Limb (tissue), 2 donors: ENCODE results near the gene KCNJ12.

ENCODE experiments used
- DNase-seq, 2 donors: peaks; one replicate each; pipeline ENCODE4 v3.0.0-alpha.2; 2016; ENCODE audit errors: extremely low spot score in 2 of 2

Gene KCNJ12

DNA sequence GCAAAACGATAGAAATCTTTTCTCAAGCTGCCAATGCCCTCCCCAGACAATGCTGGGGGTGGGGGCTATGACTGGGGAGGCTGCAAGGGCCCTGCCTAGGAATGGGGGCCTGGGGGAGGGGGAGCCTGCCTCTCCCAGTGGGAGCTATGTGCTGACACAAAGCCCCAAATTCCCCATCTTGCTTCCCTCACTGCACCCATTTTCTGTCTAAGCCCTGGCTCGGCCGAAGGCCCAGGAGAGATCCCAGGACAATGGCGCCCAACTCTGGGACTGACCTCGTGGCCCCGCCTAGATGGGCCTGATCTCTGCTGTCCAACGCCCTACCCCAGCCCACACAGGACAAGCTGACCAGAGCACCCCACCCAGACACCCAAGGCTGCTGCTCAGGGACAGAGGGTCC lies 11.1 kb upstream of the KCNJ12 start:
- DNase-seq, result no peak

DNA sequence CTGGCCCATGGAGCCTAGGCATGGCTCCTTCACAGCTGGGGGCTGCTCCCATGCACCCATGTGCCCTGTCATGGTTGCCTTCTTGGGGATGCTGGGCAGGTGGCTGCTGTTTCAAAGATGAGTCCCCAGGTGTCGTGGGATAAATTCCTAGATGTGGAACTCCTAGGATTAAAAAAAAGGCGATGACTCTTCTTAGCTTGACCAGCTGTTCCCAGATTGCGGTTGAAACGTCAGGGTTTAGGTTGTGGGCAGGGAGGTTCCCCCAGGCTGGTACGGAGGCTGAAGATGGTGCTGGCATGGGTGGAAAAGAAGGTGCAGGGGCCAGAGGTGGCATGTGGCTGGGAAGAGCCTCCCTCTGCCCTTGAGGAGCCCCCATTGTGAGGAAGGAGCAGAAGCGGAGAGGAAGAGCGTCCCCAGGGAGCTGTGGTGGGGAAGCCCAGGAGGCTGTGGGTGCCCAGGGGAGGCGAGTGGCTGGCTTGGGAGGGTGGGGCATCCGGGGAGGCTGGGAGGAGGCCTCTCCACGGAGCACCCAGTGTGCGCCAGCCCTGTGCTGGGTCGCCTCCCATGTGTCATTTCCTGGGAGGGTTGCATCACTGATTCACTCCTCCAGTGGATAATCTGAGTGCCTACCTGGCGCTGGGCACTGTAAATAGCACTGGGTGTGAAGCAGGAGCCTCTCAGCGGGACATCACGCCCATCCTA lies 7.5 kb upstream of the KCNJ12 start:
- DNase-seq, result no peak

DNA sequence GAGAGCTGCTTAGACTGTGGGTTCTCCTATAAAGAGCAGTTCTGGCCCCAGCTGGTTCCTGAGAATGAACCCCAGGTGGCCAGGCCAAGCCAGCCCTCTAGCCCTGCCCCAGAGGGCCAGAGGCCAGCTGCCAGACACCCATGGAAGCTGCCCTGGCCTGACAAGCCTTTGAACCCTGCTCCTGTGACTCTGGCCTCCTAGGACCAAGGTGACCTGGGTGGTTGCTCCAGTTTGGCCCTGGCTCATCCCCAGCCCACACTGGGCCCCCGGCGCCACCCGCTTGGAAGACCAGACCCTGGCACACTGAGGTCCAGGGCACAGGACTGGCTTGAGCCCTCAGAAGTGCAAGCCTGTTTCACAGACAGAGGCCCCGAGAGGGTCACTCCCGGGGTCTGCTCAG lies 6.8 kb upstream of the KCNJ12 start:
- DNase-seq, result no peak

DNA sequence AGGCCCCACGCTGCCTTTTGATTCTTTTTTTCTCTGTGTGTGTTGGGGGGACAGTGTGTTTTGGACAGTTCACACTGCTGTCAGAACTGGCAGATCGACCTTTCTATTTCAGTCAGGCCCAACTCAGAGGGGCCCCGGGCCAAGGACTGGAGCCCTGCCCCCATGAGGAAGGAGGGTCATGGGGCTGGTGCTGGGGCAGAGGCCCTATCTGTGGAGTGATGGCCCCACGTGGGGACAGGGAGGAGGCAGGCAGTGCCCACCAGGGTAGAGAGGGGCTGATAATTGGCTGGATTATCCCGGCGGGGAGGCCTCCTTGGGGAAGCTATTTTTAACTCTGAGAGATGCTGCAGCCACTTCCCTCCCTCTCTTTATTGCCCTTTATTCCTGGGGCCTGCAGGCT lies 5.7 kb upstream of the KCNJ12 start:
- DNase-seq, result peak; percentile 46 to 57

DNA sequence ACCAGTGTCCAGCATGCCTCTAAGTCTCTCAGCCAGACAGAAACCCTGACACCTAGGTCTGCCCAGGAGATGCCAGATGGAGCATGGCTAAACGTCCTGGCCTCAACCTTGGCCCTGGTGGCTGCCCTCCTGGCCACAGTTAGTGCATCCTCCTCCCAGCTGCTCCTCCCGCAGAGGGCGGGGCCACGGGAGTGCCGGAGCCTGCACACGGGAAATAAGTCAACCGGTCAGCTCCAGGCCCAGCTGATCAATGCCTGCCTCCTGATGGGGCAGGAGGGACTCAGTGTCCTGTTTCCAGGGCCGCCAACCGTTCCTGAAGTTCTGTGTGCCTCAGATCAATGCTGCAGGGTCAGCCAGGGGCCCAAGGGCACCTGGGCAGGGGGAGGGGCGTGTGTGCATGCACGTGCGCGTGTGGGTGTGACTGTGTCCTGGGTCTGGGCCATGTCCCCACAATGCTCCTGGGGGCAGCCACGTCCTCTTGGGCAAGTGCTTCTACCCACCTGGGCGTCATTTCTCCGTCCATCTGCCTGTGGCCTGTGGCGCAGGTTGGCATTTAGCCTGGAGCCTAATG lies 4.6 kb upstream of the KCNJ12 start:
- no peak for DNase-seq

DNA sequence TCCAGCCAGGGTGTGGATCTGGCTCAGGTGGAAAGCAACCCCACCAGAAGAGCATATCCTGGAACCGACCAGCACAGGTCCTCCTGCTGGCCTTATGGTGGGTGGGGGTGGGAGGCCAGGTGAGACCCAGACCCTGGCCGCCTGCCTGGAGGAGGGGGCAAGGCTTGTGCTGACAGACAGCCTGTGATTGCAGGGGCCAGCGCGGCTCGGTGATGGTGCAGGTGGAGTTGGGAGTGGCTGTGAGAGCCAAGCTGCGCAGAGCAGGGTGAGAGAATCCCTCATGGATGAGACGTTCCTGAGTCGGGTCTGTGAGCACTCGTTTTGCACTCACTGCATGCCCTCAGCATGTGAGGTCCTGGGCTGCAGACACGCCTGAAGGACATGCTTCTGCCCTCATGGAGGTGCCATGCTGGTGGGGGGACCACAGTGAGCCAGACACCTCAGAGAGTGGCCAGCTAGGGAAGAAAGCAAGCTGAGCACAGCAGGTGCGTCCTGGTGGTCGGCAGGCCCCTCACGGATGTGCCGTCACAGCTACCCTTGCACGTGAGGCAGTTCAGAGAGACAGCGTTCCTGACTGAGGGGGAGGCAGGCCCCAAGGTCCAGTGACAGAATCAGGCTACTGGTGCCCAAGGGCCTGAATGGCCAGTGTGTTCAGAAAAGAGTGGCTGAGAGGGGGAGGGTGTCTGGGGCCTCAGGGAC lies 3.8 kb upstream of the KCNJ12 start:
- no peak for DNase-seq

DNA sequence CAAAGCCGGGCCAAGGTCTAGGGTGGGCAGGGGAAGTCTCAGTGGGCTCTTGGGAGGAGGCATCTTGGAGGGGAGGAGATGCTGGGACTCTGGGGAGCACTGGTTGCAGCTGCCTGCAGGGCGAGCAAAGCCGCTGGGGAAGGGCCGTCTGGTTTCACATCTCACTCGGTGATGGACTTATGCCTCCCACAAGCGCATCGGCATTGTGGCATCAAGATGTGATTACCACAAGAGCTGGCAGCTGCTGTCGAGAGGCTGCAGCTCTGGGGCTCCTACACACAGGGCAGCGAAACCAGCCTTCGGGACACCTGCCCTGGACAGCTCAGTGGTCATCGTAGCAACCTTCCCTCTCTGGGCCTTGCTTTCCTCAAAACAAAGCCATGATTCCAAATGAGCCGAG lies 3.1 kb upstream of the KCNJ12 start:
- no peak for DNase-seq

DNA sequence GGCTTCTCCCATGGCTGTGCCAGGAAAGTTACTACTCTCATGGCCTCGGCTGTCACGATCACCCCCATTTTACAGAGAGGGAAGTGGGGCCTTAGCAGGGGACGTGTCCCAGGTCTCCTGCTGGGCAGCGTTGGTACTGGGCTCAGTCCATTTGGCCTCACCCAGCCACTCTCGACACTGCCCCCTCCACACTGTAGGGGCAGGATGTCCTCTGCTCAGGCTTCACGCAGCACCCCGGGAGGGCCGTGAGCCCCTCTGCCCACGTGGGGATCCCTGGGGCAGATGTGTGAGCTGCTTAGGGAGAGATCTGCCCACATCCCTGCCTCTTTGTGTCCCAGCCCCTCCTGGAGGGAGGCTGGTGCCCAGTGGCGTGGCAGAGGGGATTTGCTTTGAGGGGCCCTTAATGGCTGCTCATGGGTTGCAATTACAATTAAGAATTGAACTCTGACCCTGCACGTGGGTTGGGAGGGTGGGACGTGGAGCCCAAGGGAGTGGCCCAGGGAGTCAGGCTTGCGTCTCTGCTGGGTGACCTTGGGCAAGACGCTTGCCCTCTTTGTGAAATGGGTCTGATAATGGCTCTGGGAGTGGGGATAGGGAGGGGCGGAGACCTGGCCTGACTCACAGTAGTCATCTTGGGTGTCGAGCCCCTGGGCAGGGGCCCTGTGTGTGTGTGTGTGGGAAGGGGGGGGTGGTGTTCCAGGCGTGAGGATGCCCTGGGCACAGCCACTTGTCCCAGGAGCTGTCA lies 2.3 kb upstream of the KCNJ12 start:
- no peak for DNase-seq

DNA sequence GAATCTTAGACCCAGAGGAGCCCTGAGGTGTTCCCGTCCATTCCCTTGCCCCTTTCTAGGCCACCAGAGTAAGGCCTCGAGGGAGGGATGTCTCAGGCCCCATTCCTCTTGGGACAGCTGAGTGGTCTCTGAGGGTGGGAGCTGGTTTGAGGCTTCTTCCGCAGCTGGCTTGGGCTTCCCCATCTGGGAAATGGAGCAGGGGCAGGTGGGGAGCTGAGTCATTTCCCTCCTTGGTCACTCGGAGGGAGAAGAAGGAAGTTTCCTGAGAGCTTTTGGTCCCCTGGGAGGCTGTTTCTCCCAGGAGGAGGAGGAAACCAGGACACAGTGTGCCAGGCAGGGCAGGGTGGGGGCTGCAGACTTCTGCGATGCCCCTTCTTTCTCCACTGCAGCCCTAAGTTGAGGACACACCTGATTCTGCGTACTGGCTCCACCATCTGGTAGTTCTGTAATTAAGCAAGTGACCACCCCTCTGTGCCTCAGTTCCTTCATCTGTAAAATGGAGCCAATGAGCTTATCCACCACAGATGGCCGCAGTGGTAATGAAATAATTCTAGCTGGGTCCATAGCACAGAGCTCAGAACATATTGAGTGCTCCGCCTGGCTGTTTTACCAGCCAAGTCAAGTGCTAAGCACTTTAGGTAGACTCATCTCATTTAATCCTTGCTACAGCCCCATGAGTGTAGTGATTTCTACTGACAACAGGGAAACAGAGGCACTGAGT lies 1.6 kb upstream of the KCNJ12 start:
- DNase-seq, result no peak

DNA sequence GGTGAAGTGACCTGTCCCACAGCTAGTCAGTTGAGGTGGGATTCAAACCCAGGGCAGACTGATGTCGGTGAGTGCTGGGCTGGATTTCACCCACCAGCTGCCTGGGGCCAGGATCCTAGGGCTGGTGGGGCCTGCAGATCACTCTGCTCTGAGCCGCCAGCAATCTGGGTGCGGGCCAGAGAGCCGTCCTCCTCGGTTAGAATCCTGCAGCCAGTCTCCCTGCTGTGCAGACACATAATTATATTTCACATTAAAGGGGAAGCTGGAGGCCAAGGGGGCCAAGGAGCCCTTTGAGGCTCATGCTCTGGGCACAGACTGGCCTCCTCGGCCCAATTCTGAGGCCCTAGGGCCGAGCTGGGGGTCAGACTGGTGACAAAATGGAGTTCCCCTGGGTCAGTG lies 996 bp upstream of the KCNJ12 start:
- no peak for DNase-seq

DNA sequence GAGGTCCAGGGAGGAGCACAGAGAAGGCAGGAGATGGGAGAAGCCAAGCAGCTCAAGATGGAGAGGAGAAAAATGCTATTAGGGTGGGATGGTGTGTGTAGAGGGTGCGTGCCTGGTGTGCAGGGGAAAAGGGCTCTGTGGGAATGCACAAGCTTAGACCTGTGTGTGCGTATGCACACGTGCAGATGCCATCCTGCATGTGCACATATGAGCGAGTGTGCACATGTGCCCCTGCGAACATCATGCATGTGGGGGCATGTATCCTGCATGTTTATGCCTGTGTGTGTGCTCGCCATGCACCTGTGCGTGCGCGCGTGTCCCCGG lies 438 bp upstream of the KCNJ12 start:
- no peak for DNase-seq

DNA sequence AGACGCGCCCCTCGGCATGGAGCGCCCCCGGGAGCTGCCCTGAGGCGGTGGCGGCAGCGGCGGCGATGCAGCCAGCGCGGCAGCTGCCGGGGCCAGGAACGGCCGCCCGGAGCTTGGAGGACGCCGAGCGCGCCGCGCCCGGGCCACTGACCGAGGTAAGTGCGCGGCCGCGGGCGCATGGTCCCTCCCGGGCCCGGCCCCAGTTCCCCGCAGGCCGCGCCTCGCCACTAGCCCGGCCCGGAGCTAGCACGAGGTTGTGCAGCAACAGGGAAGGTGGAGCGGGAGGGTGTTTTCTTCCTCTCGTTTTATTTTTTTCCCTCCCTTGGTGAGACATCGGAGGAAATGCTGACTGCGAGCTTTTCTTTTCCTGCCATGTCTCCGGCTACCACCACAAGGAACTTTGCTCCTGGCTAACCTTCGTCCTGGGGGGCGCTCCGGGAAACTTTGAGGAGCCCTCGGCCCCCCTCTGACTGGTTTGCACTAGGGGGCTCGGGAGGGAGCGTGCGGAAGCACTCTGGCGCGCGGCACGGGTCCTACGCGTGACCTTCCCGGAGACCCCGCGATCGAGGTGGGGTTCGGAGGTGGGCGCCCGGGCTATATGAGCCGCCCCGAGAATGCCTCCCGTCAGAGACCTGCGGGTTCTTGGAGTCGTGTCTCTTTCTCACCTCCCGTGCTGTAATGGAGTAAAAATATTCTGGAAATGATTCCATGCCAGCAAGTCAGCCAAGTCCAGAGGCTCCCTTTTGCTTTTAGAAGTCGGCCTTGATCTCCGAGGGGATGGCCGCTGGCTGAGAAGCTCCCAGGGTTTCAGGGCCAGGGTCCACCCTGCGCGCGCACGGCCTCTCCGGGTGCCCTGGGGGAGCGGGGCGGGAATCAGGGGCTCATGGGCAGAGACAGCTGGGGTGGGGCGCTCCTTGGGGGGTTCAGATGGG lies 868 bp downstream of the KCNJ12 start:
- no peak for DNase-seq

DNA sequence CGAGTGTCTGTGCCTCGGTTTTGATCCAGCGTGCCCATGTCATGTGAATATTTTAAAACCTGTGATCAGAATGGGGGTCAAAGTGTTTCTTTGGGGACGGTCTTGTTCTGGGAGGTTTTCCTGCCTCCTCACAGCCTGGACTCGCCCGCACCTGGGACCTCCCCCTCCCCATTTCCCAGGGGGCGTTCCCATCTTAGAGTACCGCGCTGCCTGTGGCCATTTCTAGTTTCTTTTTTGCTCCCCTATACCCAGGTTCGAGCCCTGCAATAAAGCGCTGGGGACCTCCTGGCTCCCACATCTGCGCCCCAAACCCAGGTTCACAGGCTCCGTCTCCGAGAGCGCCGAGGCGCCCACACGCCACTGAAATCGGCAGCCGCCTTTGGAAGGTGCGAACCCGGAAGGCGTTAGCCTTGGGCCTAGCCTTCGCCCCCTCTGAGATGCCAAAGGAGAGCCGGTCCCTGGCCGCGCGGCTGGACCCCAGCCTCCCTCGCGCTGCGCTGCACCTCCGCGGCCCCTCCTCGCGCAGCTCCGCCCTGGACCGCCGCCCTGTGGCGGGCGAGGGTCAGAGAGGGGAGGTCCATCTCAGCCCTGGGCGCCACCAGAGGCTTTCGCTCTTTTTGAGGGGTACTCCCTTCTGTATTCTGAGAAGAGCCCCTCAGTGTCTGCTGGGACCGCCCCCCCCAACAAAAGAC lies 1.7 kb downstream of the KCNJ12 start:
- DNase-seq, result no peak

DNA sequence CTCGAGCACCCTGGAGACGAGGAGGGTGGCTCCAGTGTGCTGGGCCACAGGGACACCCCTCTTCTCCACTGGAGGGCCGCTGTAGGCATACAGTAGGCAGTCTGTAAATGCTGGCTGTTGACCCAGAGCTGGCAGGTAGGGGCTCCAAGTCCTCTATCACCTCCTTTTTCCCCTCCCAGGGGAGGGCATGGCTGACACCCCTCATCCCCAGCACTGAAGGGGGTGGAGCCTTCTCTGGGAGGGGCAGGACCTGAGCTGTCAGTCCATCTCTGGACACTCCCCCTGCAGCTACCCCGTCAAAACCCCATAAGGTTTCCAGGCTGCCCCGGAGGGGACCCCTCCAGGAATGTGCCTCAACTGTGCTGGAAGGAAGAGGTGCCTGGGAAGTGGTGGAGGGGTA lies 2.4 kb downstream of the KCNJ12 start:
- no peak for DNase-seq

DNA sequence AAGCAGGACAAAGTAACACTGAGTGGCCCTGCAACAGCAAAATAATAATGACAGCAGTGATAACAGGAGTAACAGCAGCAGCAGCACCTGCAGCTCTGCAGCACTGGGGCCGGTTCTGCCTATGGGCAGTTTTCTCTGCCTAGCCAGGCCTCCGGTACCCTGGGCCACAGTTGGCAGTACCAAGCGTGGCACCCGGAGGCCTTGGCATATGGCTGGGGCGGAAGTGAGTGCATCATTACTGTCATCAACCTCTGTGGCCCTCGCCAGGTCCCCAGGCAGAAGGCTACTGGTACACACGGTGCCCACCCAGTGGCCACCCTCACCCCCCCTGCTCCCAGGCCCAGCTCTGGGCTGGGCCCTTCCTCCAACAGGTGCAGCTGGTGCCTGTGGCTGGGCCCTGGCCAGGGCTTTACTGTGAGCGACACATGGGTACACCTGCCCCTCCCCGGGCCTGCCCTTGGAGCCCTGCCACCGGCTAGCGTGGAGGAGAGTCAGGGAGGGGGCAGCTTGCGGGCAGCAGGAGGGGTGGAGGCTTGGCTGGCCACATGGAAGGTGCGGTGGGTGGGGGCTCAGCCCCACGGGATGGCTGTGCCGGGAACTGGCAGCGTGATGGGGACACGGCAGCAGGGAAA lies 3.0 kb downstream of the KCNJ12 start:
- no peak for DNase-seq

DNA sequence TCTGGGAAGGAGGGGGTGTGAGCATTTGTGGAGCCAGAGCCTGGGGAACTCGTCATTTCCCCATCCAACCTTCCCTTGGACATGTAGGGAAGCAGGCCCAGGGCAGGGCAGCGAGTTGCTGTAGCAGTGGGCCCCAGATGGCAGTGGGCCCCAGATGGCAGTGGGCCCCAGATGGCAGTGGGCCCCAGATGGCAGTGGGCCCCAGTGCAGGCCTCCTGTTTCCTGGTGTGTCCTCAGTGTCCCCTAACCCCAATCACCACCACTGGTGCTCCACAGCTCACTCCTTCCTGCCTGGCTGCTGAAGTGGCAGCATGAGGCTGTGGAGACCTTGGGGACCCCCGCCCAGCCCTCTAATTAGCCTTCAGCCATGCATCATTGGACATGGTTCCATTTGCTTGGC lies 4.5 kb downstream of the KCNJ12 start:
- DNase-seq, result no peak

DNA sequence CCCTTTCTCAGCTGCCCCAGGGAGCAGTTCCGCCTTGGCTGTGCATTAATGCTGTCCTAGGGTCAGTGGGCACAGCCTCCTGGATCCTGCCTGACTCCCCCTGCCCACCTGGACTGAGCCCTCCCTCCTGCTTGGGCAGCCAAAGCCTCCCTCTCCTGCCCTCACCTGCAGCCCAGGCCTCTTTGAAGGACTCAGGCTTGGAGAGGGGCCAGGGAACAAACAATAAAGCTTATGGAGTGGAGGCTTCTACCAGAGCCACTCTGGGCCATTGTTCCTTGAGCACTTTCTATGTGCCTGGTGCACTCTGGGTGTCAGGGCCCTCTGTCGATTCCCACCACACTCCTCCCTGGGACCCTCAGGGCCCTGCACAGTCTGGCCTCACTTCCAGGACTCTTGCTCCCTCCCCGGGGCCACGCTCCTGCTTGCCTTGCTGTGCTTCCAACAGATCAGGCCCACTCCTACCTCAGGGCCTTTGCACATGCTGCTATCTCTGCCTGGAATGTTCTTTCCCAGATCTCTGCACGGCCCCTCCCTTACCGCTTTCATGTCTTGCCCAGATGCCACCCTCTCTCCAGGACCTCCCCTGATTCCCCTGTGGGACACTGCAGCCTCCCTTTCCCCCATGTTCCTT lies 5.0 kb downstream of the KCNJ12 start:
- no peak for DNase-seq

DNA sequence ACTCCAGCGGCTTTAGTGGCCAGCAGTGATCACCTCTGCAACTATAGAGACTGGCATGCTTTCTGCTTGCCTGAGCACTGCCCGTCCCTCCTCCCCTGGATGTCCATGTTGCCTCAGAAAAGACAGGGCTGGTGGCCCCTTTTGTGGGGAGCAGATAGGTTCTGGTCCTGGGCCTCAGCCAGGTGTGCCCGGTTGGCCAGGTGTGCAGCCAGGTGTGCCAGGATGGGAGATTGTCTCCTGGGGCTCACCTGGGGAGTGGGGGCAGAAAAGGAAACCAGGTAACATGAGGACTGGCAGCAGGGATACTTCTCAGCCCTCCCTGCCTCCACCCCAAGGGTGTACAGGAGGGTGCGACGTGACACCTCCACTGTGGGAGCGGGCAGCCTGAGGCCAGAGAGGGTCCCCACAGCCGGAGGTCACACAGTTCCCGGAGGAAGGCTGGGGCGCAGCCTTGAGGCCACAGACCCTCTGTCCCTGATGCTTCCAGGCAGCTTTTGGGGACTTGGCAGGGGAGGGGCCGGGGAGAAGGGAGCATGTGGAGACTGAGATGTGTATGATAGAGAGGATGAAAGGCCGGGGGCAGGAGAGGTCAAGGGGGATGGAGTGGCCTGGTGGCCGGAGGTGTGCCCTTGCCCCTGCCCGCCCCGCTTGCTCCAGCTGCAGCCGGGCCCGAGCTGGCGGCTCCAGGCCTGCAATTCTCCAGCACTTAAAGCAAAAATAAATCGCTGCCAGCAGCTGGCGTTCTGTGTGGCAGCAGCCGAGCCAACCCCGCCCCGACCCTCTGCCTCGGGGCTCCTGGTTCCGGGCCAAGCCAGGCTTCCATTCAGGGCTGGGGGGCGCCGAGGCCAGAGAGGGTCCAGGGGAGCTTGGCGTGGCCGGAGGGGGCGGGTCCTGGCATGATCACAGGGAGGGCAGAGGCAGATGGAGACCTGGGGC lies 6.7 kb downstream of the KCNJ12 start:
- DNase-seq, result no peak
